Stimulated activated CD4-positive, alpha-beta T cell treated with anti-CD3 and anti-CD28 coated beads, Interleukin-1b, Interleukin-23, amount 100 ng/mL, for 4 hours (primary cell): ENCODE measurements around the gene SEPTIN5.

Source experiments
- DNase-seq, 2 donors: peaks; one replicate each; pipeline ENCODE4 v3.0.0-alpha.2; 2020; ENCODE audit warnings: low read depth in 2 of 2

Gene SEPTIN5

GRCh38 chr22:19760951-19761724 lies 46.8 kb downstream of the SEPTIN5 start:
- no peak for DNase-seq

GRCh38 chr22:19761725-19762567 lies 47.6 kb downstream of the SEPTIN5 start:
- DNase-seq: no peak

DNA sequence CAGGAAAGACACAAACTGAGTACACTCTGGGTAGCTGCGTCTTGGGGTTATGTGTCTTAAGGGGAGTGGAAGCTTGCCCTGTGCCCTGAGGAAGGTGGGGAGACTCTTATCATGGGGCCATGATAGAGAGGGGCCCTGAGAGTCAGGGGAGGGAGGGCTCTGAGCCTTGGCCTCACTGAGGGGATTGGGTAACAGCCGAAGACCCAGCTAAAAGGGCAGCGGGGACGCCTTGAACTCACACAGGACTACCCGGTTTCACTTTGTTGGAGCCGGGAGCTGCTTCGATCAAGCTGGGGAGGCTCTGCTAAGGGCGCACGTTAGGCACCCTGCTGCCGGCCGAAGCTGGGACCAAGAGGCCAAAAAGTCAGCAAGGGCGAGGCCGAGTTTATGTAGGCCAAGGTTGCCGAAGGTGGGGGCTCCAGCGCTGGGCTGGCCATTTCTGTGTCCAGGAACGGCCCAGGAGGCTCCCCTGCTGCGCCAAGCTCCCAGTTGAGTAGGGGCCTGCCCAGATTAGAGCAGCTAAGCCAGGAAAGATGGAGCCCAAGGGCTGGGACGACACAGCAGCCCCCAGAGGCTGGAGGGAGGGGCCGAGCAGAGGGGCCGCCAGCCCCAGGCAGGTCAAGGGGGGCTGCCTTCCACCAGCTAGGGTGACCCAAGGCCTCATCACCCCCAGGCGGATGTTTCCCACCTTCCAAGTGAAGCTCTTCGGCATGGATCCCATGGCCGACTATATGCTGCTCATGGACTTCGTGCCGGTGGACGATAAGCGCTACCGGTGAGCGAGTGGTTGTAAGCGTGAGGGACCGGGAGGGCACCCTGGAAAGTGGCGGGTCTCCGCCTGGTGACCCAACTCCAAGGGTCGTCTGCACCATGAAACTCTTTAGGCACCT lies 48.5 kb downstream of the SEPTIN5 start:
- DNase-seq: no peak

GRCh38 chr22:19763458-19764298 lies 49.4 kb downstream of the SEPTIN5 start:
- no peak for DNase-seq

DNA sequence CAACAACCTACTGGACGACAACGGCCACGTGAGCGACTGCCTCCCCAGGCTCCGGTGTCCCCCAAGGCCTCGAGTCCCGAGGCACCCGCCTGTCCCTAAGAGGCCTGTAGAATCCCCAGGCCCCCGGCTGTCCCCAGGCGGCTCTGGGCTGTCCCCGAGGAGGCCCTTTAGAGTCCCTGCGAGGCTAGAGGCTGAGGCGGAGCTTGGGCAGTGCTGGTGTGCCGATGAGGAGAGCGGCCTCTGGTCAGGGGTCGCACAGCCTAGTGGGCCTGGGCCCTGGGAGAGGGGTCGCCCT lies 49.9 kb downstream of the SEPTIN5 start:
- no peak for DNase-seq

DNA sequence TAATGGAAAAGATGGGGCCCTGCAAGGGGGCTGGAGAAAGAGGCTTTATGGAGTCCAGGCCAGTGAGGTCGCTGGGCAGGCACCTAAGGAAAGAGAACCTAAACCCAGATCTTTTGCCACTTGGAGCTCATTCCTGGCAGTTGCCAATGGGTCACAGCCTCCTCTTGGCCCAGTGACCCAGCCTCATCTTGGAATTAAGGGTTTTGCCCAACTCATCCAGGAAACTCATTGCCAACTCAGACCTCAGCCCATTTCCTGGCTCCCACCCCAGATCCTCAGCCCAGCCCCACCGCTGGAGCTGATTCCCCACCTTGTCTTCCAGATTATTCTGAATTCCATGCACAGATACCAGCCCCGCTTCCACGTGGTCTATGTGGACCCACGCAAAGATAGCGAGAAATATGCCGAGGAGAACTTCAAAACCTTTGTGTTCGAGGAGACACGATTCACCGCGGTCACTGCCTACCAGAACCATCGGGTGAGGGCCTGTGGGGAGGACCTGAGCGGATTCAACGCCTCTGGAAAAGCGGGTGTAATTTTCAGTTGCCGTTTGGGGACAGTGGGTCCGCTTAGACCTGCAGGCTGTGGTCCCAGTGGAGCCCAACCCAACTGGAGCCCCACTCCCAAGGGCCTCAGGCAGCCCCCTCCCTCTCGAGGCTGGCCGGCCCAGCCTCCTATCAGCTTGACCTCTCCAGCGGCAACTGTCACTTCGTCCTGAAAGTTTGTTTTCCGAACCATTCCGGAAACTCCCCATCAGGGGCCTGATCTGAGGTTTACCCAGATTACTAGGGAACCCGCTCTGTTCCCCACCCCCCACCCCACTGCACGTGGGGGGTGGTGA lies 50.6 kb downstream of the SEPTIN5 start:
- DNase-seq: no peak

DNA sequence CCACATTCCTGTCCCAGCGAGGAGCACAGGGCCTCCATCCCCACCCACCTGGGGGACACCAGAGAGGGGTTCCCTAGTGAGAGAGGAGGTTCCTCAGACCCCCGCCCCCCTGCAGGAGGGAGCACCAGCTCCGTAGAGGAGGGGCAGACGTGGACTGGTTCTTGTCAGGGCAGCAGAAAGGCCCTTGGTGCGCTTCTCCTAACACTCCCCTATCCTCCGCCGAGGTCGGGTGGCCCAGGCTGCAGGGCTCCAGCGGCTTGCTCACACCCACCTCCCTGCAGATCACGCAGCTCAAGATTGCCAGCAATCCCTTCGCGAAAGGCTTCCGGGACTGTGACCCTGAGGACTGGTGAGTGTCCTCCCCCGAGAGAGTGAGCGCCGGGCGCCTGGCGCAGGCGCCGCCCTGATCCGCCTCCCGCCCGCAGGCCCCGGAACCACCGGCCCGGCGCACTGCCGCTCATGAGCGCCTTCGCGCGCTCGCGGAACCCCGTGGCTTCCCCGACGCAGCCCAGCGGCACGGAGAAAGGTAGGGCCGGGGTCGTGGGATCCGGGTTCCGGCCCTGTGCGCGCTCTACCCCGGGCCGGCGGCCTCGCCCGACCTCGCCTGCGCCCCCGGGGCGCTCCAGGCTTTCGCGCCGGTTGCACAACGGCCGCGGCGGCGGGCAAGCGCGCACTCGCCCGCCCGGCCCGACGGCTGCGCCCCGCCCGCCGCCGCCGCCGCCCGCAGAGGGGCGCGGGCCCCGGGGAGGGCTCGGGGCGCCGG lies 51.4 kb downstream of the SEPTIN5 start:
- no peak for DNase-seq

DNA sequence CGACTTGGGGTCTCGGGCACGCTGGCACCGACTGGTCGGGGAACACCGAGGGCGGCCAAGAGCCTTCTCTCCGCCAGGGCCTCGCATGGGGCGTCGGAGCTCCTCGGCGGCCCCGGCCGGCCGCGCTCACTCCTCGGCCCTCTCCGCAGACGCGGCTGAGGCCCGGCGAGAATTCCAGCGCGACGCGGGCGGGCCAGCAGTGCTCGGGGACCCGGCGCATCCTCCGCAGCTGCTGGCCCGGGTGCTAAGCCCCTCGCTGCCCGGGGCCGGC lies 51.9 kb downstream of the SEPTIN5 start:
- DNase-seq: no peak

DNA sequence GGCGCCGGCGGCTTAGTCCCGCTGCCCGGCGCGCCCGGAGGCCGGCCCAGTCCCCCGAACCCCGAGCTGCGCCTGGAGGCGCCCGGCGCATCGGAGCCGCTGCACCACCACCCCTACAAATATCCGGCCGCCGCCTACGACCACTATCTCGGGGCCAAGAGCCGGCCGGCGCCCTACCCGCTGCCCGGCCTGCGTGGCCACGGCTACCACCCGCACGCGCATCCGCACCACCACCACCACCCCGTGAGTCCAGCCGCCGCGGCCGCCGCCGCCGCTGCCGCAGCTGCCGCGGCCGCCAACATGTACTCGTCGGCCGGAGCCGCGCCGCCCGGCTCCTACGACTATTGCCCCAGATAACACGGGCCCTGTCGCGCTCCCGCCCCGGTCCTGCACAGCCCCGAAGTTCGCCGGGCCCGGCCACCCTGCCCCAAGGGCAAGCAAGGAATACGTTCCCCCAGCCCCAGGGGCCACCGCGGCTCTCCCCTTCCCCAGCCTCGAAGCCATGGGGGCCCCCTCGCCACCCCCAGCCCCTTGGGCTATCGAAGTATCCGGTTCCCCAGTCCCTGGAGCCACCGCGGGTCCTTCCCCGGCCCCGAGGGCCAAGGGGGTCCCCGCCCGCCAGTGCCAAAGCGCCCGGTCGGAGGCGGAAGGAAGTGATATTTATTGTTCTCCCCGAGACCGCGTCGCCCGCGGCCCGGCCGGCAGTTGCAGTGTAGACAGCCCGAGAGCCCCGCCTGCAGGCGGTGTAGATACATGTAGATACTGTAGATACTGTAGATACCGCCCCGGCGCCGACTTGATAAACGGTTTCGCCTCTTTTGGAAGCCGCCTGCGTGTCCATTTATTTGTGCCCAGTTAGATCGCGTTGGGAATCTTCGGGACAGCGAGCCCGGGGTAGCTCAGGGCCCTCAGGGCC lies 52.5 kb downstream of the SEPTIN5 start:
- peak; percentile 23 to 40 for DNase-seq

DNA sequence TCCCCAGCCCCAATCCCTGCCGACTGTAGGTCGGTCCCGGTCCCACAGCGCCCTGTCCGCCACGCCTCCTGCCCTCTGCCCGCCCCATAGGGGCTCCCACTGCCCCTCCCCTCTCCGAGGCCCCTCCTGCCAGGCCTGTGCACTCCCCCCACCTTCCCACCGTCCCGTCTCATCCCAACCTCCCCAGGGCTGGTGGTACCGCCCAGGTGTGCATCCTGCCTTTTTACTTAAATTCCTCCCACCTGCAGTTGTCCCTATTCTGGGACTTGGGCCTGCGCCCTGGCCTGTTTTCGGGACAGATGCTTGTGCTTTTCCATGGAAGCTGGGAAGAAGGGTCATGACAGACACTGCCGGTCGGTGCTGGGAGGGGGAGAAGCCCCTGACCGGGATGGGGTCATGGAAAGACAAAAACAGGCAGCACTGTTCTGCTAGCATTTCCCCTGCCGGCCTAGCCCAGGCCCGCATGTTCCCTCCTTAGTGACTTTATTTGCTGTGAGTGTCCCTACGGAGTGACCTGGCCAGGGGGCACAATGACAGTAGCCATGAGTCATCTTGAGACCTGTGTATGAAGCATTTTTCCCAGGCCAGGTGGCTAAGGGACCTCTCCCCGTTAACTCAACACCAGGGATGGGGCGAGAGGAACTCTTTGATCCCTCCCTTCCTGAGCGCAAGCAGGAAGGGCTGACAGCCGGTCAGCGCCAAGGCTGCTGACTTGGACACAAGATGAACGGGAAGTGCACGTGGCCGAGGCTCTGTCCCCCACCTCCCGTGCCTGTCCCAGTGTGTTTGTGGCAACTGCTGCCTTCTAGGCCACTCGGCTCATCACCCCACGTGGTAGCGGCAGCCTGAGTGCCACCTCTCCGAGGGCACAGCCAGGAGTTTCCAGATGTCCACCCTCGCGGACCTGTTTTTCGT lies 53.4 kb downstream of the SEPTIN5 start:
- no peak for DNase-seq

DNA sequence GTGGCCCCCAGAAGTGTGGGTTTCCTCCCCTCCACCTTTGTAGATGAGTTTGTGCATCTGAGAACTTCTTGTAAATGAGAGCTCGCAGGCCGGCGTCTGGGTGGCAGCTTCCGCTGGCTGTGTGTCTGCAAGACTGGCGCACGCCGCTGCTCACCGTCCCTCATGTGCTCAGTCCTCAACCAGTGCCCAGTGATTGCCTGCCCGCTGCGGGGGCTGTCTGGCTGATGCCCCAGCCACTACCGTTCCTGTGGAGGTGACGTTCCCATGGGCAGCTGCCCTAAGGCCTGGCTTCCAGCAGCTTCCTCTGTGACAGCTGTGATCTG lies 55.1 kb downstream of the SEPTIN5 start:
- no peak for DNase-seq

- DNase-seq: no peak
Measured at GRCh38 chr22:19770349-19771220, 56.3 kb downstream of the SEPTIN5 start.

DNA sequence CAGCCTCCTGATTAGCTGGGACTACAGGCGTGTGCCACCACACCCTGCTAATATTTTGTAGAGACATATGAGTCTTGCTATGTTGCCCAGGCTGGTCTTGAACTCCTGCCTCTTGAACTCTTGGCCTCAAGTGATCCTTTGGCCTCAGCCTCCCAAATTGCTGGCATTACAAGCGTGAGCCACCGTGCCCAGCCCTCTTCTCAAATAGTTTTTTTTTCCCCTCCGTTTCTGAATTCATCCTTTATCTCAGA lies 58.0 kb downstream of the SEPTIN5 start:
- DNase-seq: no peak
